Fibroblast of the aortic adventitia (primary cell): ENCODE measurements around the gene EIF4B. TPM values are rescaled to one million over a fixed set of nuclear protein-coding genes. Genes with fewer than 3 reads are reported as not detected.
A peak's percentile ranks its signal among the peaks of the same experiment; 100 is the strongest.
"Not testable (repeated sequence)": the region's sequence is repeated elsewhere in the genome, so short reads cannot be mapped to it uniquely, and the experiment has no call there.

ENCODE experiments used
- DNase-seq: peaks from one replicate; pipeline ENCODE4 v3.0.0-alpha.2; 2010; ENCODE audit warnings: low read depth
- H3K4me3 ChIP-seq: 2 replicates; pipeline ENCODE4 v1.5.1; 2011; ENCODE audit warnings: low read depth, mild to moderate bottlenecking, control low read depth, low read length, moderate library complexity
- CTCF ChIP-seq: IDR thresholded peaks from 2 replicates; pipeline ENCODE4 v1.5.1; 2011; ENCODE audit warnings: mild to moderate bottlenecking, low read length, control low read depth, inconsistent platforms; ENCODE audit not compliant: insufficient read depth
- total RNA-seq: library from RNA; depleted of rRNA; stranded (reverse); fragments of >200 nt; gene quantifications from 2 replicates; pipeline ENCODE4 v1.2.3, GENCODE V29; 2012; ENCODE audit warnings: low replicate concordance

Gene EIF4B
- total RNA-seq, 1 donor, result 1,016 TPM

- no peak for DNase-seq
- H3K4me3 ChIP-seq, result no peak overlapping the region
- no peak for TF ChIP-seq CTCF
These were observed 2.1 kb upstream of the EIF4B start for GRCh38 chr12:53004178-53004577.

GRCh38 chr12:53004582-53004981 lies 1.7 kb upstream of the EIF4B start:
- peak; percentile 55 for DNase-seq
- TF ChIP-seq CTCF, result no peak
- H3K4me3 ChIP-seq, result peak overlapping the region; percentile 6

DNA sequence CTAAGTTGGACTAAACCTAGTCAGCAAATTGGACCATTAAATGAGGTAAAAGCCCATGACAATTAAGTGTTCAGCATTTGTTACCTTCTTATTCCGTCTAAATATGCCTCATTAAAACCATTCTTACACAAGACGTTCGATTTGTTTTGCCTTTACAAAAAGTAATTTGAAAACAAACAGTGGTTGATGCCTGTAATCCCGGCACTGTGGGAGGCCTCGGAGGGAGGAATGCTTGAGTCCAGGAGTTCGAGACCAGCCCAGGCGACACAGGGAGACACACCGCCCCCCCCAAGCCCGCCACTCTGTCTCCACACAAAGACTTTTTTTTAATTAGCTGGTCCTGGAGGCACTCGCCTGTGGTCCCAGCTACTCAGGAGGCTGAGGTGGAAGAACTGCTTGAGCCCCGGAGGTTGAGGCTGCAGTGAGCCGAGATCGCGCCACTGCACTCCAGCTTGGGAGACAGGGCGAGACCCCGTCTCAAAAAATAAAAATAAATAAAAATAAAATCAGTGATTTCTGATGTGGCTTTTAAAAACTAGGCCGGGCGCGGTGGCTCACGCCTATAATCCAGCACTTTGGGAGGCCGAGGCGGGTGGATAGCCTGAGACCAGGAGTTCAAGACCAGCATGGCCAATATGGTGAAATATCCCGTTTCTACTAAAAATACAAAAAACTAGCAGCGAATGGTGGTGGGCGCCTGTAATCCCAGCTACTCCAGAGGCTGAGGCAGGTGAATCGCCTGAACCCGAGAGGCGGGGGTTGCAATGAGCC lies 856 bp upstream of the EIF4B start:
- H3K4me3 ChIP-seq, result peak overlapping the region; percentile 89
- no peak for TF ChIP-seq CTCF
- no peak for DNase-seq

GRCh38 chr12:53006810-53007309 lies 604 bp downstream of the EIF4B start:
- no peak for TF ChIP-seq CTCF
- peak; percentile 63 for DNase-seq
- peak overlapping the region; percentile 100 for H3K4me3 ChIP-seq

DNA sequence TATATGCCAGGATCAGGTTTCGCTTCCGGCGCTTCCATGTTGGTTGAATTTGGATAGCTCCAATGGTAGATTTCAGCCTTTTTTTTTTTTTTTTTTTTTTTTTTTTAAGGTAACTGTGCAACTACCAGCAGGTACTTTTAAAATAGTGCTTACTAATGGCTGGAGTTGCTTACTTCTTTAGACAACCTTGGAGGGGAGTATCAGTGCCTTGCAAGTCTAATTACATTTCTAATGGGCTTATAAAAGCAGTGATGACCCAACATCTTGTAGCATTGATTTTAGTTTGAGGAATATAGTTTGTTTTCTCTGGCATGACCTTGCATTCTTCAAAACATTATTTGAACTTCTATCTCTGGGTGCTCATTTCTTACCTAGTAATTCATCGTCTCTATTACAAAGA lies 1.1 kb downstream of the EIF4B start:
- DNase-seq, result no peak
- no peak for TF ChIP-seq CTCF
- peak overlapping the region; percentile 100 for H3K4me3 ChIP-seq

- H3K4me3 ChIP-seq, result not testable (repeated sequence)
These were observed 2.5 kb downstream of the EIF4B start for GRCh38 chr12:53008760-53009159.

DNA sequence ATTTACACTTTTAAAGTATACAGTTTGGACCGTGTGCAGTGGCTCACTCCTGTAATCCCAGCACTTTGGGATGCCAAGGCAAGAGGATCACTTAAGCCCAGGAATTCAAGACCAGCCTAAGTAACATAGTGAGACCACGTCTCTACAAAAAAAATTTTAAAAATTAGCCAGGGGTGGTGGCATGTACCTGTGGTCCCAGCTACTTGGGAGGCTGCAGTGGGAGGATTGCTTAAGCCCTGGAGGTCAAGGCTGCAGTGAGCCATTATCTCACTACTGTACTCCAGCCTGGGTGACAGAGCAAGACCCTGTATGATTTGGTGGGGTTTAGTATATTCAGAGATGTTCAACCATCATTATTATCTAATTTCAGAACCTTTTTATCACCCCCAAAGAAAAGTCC lies 4.7 kb downstream of the EIF4B start:
- TF ChIP-seq CTCF, result no peak
- DNase-seq, result no peak
- H3K4me3 ChIP-seq, result no peak overlapping the region

More at GRCh38 chr12:53008760-53009159, 2.5 kb downstream of the EIF4B start:
- DNase-seq, result not testable (repeated sequence)
